Measurements from ENCODE around the gene GRIPAP1. TPM values are rescaled to one million over a fixed set of nuclear protein-coding genes. Genes with fewer than 3 reads are reported as not detected.

GRIPAP1 gene
- total RNA-seq, 1 donor from 2014 or later: 43.4 TPM

GRCh38 chrX:48978226-48978625 lies 23.8 kb downstream of the GRIPAP1 start:
- Histone ChIP-seq H3K27me3 (ENCODE audit: insufficient read depth, low read length) (no peaks in the 10 kb centered on the region), H3K9me3 (ENCODE audit: insufficient read depth, low read depth, low read length) (no peaks in the 10 kb centered on the region), H3K9ac (ENCODE audit: low read length) (no peak overlapping the region), H3K36me3 (ENCODE audit: insufficient read depth, low read length) (peaks cover 2% of the 10 kb centered on the region), H3K4me1 (ENCODE audit: insufficient read depth, low read length) (no peaks in the 10 kb centered on the region), H2AFZ (ENCODE audit: low read depth, low read length) (no peak overlapping the region), H3K4me3 (ENCODE audit: insufficient read depth, low read depth, low read length) (no peak overlapping the region), H4K20me1 (ENCODE audit: insufficient read depth, low read length) (no peaks in the 10 kb centered on the region), H3K27ac (ENCODE audit: low read depth, low read length) (no peak overlapping the region), H3K79me2 (ENCODE audit: insufficient read depth, low read length) (no peaks in the 10 kb centered on the region), H3K4me2 (ENCODE audit: low read length) (no peak overlapping the region)
- Mint-ChIP-seq H3K9me3 (ENCODE audit: unreplicated experiment) (no peaks in the 10 kb centered on the region), H3K27ac (ENCODE audit: unreplicated experiment) (no peak overlapping the region), H3K27me3 (ENCODE audit: low read depth, unreplicated experiment) (no peaks in the 10 kb centered on the region), H3K4me1 (ENCODE audit: low read depth, unreplicated experiment) (peaks cover under 1% of the 10 kb centered on the region), H3K4me3 (ENCODE audit: unreplicated experiment) (no peak overlapping the region), H3K36me3 (ENCODE audit: low read depth, unreplicated experiment) (no peaks in the 10 kb centered on the region)
- DNase-seq (ENCODE audit: low read depth) (no peak), FAIRE-seq (no peak)
- no peak for TF ChIP-seq EZH2 (IDR thresholded peaks at IDR 0.05; ENCODE audit: insufficient read depth, low read length)
- no peak for TF ChIP-seq CTCF (IDR thresholded peaks at IDR 0.05; ENCODE audit: insufficient read depth, low read depth, low read length)

DNA sequence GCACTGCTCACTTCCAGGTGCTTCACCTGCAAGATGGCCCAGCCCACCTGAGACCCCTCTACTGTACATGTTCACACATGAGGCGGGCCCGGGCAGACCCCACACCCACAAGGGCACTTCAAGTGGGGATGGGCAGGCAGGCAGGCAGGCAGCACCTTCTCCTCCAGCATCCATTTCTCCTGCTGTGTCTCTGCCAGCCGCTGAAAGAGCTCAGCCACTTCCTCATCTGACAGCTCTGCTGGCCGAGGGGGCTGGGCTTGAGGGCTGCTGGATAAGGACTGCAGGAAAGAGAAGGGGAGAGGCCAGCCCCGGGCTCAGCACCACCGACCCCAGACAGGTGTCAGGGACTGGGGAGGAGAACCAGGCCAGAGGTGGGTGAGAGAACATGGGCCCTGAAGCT lies 26.0 kb downstream of the GRIPAP1 start:
- Histone ChIP-seq H3K79me2 (ENCODE audit: insufficient read depth, low read length) (no peaks in the 10 kb centered on the region), H3K27ac (ENCODE audit: low read depth, low read length) (no peak overlapping the region), H3K9ac (ENCODE audit: low read length) (no peak overlapping the region), H3K4me2 (ENCODE audit: low read length) (no peak overlapping the region), H3K27me3 (ENCODE audit: insufficient read depth, low read length) (no peaks in the 10 kb centered on the region), H3K36me3 (ENCODE audit: insufficient read depth, low read length) (peaks cover 2% of the 10 kb centered on the region), H4K20me1 (ENCODE audit: insufficient read depth, low read length) (no peaks in the 10 kb centered on the region), H2AFZ (ENCODE audit: low read depth, low read length) (no peak overlapping the region), H3K4me3 (ENCODE audit: insufficient read depth, low read depth, low read length) (no peak overlapping the region), H3K9me3 (ENCODE audit: insufficient read depth, low read depth, low read length) (no peaks in the 10 kb centered on the region), H3K4me1 (ENCODE audit: insufficient read depth, low read length) (peaks cover 3% of the 10 kb centered on the region)
- Mint-ChIP-seq H3K4me1 (ENCODE audit: low read depth, unreplicated experiment) (peaks cover 11% of the 10 kb centered on the region), H3K27ac (ENCODE audit: unreplicated experiment) (no peak overlapping the region), H3K27me3 (ENCODE audit: low read depth, unreplicated experiment) (no peaks in the 10 kb centered on the region), H3K36me3 (ENCODE audit: low read depth, unreplicated experiment) (no peaks in the 10 kb centered on the region), H3K9me3 (ENCODE audit: unreplicated experiment) (no peaks in the 10 kb centered on the region), H3K4me3 (ENCODE audit: unreplicated experiment) (no peak overlapping the region)
- no peak for DNase-seq (ENCODE audit: low read depth)
- FAIRE-seq: no peak
- TF ChIP-seq EZH2 (IDR thresholded peaks at IDR 0.05; ENCODE audit: insufficient read depth, low read length) (no peak), CTCF (IDR thresholded peaks at IDR 0.05; ENCODE audit: insufficient read depth, low read depth, low read length) (no peak)

DNA sequence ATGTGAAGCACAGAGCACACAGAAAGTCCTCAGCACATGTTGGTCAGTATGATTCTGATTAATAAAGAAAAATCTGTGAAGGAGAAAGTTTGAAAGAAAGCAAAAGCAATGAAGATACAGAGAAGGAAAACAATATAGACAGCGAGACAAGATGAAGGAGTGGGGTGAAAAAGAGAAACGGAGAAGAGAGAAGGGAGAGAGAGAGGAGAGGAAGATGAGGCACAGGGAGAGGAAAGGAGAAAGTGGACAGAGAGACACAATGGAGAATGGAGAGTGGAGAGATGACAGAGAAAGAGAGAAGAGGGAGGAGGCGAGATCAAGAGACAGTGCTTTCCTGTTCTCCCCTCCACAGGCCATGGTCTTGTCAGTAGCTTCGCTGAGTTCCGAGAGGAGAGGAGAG lies 26.5 kb downstream of the GRIPAP1 start:
- DNase-seq (ENCODE audit: low read depth): no peak
- no peak for TF ChIP-seq CTCF (IDR thresholded peaks at IDR 0.05; ENCODE audit: insufficient read depth, low read depth, low read length)
- no peak for TF ChIP-seq EZH2 (IDR thresholded peaks at IDR 0.05; ENCODE audit: insufficient read depth, low read length)
- Histone ChIP-seq H4K20me1 (ENCODE audit: insufficient read depth, low read length) (no peaks in the 10 kb centered on the region), H3K9me3 (ENCODE audit: insufficient read depth, low read depth, low read length) (no peaks in the 10 kb centered on the region), H3K9ac (ENCODE audit: low read length) (no peak overlapping the region), H3K27me3 (ENCODE audit: insufficient read depth, low read length) (no peaks in the 10 kb centered on the region), H3K36me3 (ENCODE audit: insufficient read depth, low read length) (no peaks in the 10 kb centered on the region), H3K4me3 (ENCODE audit: insufficient read depth, low read depth, low read length) (no peak overlapping the region), H3K27ac (ENCODE audit: low read depth, low read length) (no peak overlapping the region), H3K4me2 (ENCODE audit: low read length) (no peak overlapping the region), H3K4me1 (ENCODE audit: insufficient read depth, low read length) (peaks cover 3% of the 10 kb centered on the region), H2AFZ (ENCODE audit: low read depth, low read length) (no peak overlapping the region), H3K79me2 (ENCODE audit: insufficient read depth, low read length) (no peaks in the 10 kb centered on the region)
- H3K4me3 Mint-ChIP-seq (ENCODE audit: unreplicated experiment): no peak overlapping the region
- H3K27ac Mint-ChIP-seq (ENCODE audit: unreplicated experiment): no peak overlapping the region
- FAIRE-seq: no peak
- H3K36me3 Mint-ChIP-seq (ENCODE audit: low read depth, unreplicated experiment): no peaks in the 10 kb centered on the region
- no peaks in the 10 kb centered on the region for H3K27me3 Mint-ChIP-seq (ENCODE audit: low read depth, unreplicated experiment)
- no peaks in the 10 kb centered on the region for H3K9me3 Mint-ChIP-seq (ENCODE audit: unreplicated experiment)
- peaks cover 13% of the 10 kb centered on the region for H3K4me1 Mint-ChIP-seq (ENCODE audit: low read depth, unreplicated experiment)

All from astrocyte (in vitro differentiated cells and primary cell).